HG03280 (cell line): ENCODE measurements around the gene NT5C3A.
"Not testable (repeated sequence)": the region's sequence is repeated elsewhere in the genome, so short reads cannot be mapped to it uniquely, and the experiment has no call there.

ENCODE experiments used
- ATAC-seq: cut with Tn5 transposase; IDR thresholded peaks from one replicate; pipeline ENCODE4 v1.9.1; 2021; ENCODE audit warnings: mild to moderate bottlenecking, moderate library complexity; ENCODE audit not compliant: unreplicated experiment

NT5C3A gene

GRCh38 chr7:33043501-33044400 is 18.8 kb downstream of the NT5C3A start:
- ATAC-seq: no peak

- no peak for ATAC-seq
Observed at GRCh38 chr7:33041631-33042428, 20.7 kb downstream of the NT5C3A start.

DNA sequence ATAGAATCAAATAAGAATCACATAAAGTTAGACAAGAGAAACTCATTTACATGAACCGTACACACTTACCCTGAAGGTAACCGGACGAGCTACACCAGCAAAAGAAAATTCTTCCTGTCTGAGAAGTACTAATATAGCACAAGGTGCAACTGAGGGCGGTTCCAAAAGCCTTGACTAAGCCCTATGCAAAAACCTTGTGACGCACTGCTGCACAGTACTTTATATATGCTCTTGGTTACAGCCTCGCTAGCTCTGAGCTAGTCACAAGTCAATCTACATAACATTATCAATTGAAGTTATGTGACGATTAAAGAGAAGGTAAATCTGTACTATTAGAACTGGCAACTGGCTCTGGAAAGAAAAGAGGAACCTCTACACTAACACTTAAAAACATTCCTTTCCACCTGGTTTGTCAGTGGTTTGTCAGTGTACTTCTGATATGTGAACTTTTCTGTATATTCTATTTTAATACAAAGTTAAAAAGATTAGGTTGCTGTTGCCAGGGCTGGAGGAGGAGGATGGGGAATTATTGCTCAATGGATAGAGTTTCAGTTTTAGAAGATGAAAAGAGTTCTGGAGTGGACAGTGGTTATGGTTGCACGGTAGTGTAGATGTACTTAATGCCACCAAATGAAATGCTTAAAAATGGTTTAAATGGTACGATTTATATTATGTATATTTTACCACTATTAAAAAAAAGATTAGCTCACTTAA is 21.6 kb downstream of the NT5C3A start:
- peak; percentile 94 for ATAC-seq

DNA sequence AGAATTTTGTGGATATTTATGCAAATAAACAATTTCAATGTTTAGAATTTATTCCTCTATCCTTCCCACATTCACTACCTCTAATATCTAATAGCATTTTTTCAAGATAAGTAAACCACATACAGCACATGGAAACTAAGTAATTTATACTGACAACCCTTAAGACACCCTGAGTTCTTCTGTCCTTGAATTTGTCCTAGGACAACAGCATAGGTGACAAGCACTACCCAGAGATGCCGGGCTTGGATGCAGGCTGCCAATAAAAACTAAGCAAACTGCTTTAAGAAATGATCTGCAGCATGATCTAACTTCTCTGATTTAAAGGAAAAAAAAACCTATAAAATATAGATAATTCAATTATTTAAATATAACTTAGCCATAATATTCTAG is 22.7 kb downstream of the NT5C3A start:
- no peak for ATAC-seq

GRCh38 chr7:33039257-33039902 is 23.2 kb downstream of the NT5C3A start:
- ATAC-seq: peak; percentile 44

- no peak for ATAC-seq
Observed at GRCh38 chr7:33038639-33039038, 23.9 kb downstream of the NT5C3A start.

DNA sequence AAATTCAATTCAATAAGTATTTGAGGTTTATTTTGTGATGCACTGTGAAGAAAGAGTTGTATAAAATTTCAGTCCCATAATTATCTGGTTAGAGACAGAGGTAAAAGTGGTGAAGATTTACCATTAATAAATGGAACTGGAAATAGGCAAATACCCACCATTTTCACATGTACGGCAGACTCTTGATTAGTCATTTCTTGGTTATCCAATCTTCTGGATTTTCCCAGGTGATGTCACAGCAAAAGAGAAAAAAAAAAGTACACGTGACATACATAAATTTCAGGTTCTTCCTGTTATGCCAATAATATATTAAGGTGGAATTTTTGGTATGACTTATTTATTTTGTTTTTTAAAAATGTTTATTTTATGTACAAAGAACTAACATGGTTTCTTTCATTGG is 26.8 kb downstream of the NT5C3A start:
- ATAC-seq: no peak

- no peak for ATAC-seq
Observed at GRCh38 chr7:33024189-33024757, 38.3 kb downstream of the NT5C3A start.

GRCh38 chr7:33012364-33012763 is 50.2 kb downstream of the NT5C3A start:
- no peak for ATAC-seq

DNA sequence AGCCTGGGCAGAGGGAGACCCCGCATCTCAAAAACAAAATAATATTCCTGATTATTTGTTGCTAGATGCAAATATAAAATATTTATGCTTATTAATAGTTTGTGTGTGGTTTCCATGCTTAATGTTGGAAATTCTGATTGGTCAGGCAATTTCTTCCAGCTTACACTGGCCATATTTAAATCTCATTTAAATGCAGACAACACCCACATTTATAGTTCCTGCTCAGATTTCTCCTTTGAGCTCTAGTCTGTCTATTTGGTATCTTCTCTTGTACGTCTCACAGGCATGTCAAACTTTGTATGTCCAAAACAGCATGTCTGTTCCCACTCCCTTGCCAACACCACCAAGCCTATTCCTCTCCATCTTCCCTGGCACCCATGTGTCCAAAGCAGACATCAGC is 52.8 kb downstream of the NT5C3A start:
- ATAC-seq: no peak

- not testable (repeated sequence) for ATAC-seq
Observed at GRCh38 chr7:33005690-33006089, 56.9 kb downstream of the NT5C3A start.

GRCh38 chr7:33005193-33005592 is 57.4 kb downstream of the NT5C3A start:
- not testable (repeated sequence) for ATAC-seq

- ATAC-seq: not testable (repeated sequence)
Observed at GRCh38 chr7:33004104-33004616, 58.4 kb downstream of the NT5C3A start.

GRCh38 chr7:33003111-33003510 is 59.5 kb downstream of the NT5C3A start:
- not testable (repeated sequence) for ATAC-seq

- not testable (repeated sequence) for ATAC-seq
Observed at GRCh38 chr7:32999380-32999779, 63.2 kb downstream of the NT5C3A start.

GRCh38 chr7:32998361-32999171 is 64.0 kb downstream of the NT5C3A start:
- peak; percentile 52 for ATAC-seq

- not testable (repeated sequence) for ATAC-seq
Observed at GRCh38 chr7:32997956-32998355, 64.6 kb downstream of the NT5C3A start.

DNA sequence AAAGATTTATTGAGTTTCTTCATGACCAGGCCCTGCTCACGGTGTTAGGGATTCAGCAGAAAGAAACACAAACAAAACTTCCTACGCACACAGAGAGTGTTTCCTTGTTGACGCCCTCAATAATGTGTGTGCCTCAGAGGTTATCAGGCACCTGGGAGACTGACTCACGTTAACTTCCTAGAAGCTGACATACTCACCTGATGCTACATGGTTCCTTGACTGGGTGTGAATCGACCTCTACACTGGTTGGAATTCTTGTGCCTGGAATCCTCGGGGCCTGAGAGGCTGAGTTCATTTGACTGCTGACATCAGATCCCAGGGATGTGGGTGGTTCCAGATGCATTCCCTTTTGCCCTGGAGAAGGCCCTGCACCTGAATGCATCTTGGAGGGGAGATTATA is 69.8 kb downstream of the NT5C3A start:
- ATAC-seq: not testable (repeated sequence)

DNA sequence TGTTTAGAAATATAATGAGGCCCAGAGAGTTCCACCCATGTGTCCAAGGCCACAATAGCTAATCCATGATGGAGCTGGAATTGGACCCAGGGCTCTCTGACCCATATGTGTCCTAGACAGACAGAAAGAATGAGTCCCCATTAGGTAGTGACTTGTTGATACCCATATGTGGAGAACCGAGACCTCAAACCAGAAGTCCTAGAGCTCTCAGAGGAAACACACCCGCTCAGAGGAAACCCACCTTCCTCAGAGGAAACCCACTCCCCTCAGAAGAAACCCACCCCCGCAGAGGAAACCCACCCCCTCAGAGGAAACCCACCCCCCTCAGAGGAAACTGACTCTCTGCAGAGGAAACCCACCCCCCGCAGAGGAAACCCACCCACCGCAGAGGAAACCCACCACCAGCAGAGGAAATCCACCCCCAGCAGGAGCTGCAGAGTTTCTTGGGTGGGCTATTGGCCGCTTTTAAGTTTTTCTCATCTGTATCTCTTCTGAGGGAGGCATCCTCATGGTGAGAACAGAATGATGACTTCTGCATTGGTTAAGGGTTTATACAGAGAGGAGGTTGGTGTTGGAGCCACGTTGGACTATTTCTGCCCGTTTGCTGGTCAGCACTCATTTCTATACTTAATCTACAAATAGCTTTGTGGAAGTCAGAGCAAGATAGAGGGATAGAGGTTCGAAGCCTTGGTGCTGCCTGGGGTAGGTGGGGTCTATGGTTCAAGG is 70.4 kb downstream of the NT5C3A start:
- not testable (repeated sequence) for ATAC-seq
